ENCODE data around the gene ITPKB.
"Not testable (repeated sequence)": the region's sequence is repeated elsewhere in the genome, so short reads cannot be mapped to it uniquely, and the experiment has no call there.

Gene ITPKB

DNA sequence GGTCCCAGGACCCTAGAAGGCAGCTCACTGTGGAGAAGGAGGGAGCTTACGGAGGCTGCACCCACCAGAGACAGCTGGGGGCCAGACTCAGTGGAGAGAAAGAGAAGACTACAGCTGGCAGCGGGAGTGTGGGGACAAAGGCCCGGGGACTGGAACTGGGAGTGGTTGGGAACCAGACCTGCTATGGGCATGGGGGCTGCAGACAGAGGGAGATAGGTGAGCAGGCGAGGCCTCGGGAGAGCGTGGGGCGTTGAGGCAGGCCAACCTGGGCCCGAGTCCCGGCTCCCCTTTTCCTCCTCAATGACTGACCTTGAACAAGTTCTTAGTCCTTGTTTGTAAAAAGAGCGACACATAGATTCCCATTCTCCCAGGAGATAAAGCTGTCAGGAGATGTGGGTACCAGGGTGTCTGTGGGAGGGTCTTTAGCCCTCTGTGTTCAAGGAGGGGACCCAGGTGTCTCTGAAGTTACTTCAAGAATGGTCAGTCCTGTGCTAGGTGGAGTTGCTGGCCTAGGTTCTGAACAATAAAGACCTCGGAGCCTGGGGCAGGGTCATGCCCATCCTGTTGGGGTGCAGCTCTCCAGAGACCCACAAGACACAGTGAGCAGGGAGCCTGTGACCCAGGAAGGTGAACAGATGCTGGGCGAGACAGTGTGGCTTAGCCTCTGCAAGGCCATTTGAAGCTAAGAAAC, 87.9 kb downstream of the ITPKB start:
- no peak for DNase-seq (ENCODE audit: low read depth)

DNA sequence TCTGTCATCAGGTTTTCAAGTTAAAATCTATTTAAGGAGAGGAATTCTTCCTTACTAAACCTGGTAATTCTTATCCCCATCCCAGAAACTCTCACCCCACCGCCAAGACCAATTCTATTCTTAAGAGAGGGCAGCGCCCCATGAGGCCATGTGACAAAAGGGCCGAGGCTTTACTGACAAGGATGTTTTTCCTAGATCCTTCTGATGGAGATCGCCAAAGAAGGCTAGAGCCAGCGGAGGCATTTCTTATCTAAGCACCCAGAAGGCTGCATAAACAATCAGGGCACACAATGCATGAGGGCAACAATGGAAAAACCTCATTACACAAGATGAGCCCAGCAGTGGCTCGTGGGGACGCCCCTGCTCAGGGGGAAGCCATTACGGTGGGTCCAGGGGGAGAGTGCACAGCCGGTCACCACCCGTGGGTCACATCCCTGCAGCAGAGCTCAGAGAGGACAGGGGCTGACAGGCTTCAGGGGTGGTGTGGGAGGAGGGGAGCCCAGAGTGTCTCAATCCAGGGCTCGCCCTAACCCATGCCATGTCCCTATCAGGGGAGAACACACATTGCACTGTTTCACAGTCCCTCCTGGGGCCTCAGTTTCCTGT, 88.7 kb downstream of the ITPKB start:
- no peak for DNase-seq (ENCODE audit: low read depth)

DNA sequence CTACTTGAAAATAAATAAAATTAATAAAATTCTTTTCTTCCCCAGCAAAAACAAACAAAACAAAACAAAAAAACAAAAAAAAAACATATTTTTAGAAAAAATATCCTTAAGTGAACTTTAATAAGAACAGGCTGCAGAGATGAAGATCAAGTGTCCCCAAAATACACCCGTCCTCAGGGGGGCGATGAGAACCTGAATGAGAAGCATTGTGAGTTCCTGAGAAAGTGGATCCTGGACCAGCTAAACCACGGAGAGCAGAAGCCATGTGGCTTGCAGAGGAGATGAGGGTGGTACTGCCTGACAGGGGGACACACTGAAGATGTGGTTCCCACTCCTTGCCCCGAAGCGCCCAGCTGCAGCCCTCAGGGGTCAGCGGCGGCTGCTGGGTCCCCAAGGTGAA, 89.3 kb downstream of the ITPKB start:
- no peak for DNase-seq (ENCODE audit: low read depth)

DNA sequence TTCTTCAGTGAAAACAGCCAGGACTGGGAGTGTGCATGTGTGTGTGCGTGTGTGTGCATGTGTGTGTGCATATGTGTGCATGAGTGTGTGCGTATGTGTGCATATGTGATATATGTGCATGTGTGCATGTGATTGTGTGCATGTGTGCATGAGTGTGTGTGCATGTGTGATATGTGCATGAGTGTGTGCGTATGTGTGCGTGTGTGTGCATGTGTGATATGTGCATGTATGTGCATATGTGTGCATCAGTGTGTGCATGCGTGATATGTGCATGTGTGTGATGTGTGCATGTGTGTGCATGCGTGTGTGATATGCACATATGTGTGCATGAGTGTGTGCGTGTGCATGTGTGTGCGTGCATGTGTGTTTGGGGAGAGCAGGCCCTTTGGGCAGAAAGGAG, 89.8 kb downstream of the ITPKB start:
- DNase-seq (ENCODE audit: low read depth), result no peak

DNA sequence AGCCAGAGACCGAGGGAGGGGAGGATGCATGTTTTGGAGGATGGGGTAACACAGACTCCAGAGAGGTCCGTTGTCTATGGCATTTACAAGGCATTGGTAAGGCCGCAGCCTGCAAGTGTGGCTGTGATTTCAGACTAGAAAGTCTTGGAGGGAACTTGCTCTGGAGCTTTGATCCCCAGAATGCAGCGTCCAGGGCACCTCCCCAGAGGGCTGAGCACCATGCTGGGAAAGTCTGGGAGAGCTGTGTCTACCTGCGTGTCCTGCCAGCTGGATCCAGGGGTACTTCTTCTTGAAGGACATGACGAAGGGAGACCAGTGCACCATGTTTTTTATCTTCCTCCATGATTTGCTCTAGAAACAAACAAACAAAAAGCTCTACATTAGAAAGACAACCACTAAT, 90.7 kb downstream of the ITPKB start:
- no peak for DNase-seq (ENCODE audit: low read depth)

DNA sequence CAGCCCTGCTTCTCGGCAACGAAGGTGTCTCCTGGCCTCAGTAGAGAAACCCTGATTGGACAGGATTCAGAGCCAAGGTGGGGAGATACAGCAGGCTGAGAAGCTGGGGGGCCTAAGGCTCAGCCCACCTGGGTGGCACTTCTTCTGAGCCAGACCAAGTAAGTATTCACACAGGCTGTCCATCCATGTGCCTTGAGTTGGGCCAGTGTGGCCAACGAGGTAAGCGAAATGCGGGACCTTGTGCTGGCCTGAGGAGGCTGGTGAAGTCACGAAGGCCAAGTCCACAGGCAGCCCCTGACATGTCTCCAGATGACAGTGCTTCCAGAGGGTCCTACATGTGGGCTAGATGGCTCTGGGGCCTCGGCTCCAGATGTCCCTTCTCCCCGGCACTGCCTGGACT, 91.4 kb downstream of the ITPKB start:
- no peak for DNase-seq (ENCODE audit: low read depth)

DNA sequence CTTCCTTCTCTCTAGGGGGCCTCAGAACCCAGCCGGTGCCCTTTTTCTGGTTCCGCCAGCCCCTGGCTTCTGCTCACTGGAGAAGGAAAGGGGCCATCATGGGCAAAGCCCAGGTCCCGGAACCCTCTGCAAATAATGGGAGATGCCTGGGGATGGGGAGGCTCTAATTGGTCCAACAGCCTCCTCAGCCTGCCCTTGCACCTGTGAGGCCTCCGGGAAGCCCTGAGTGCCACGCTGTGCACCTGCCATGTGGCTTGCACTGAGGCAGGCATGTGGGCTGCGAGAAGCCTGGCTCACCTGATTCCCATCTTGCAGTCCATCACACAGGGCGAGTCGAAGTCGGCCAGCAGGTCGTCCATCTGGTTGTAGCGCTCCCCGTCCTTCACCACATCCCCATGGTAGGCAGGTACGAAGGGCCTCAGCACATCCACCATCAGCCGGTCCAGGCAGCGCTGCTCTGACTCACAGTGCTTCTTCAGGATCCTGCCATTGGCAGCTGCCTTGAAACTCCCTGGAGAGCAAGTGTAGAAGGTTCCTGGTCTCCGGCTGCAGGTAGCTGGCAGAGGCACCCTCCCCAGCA, 92.1 kb downstream of the ITPKB start:
- no peak for DNase-seq (ENCODE audit: low read depth)

DNA sequence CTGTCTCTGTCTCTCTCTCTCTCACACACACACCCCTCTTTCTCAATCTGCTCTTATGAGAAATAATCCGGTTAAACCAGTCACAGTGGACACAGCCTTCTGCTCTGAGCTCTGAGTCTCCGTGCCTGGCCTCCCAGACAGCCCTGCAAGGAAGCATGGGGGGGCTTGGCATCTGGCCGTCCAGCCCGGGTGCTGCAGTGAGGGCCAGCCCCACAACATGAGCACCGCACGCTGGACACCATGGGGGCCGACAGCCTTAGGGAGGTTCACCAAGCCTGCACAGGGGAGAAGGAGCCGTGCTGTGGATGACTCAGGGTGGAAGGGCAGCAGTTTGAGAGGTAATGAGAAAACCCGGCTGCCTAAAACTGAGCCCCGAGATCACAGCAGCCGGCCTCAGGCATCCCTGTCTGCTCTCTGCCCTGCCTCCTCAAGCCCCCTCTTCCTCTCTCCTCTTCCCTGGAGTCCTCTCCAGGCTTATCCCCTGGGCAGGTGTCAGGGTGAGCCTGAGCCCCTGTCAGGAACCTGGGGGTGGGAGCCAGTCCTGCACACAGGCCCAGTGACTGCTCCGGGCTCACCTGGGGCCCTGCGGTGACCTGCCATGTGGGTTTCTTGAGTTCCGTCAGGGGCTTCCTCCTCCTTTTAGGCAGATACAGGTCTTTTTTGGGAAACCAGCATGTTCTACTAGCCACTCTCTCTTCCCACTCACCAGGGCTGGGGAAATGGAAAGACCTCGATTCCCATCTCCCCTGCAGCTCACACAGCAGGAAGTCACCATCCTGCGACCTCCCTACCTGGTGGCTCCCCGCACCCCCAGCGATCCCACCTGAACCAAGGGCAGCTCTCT, 92.8 kb downstream of the ITPKB start:
- DNase-seq (ENCODE audit: low read depth), result no peak

DNA sequence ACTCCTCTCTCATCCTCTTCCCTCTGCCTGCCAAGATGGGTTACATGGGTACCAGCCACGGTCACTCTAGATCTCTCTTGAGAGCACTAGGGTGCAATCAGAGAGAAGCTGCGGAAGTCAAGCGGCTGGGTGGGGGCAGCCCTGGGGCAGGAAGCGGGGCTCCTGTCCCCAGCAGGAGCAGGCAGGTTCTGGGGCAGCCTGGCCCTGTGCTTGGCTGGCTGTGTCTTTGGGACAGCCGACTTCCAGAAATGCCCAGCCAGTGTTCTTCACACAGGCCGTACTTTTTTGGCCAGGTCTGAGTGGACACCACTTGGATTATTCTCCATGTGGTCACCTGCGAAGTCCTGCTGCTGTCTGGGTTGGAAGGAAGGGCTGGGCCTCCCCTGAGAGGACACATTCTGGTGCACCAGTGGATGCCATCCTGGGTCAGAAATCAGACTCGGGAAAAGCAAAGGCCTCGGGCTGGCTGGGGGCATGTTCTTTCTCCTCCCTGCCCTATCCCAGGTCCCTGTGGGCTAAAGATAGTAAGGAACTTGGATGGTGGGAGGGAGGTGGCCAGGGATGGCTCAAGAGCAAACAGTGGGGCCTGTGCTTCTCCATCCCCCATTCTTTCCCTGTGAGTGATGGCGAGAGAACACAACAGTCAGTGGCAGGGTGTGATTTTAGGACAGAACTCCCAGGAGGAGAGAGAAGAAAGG, 93.7 kb downstream of the ITPKB start:
- no peak for DNase-seq (ENCODE audit: low read depth)

DNA sequence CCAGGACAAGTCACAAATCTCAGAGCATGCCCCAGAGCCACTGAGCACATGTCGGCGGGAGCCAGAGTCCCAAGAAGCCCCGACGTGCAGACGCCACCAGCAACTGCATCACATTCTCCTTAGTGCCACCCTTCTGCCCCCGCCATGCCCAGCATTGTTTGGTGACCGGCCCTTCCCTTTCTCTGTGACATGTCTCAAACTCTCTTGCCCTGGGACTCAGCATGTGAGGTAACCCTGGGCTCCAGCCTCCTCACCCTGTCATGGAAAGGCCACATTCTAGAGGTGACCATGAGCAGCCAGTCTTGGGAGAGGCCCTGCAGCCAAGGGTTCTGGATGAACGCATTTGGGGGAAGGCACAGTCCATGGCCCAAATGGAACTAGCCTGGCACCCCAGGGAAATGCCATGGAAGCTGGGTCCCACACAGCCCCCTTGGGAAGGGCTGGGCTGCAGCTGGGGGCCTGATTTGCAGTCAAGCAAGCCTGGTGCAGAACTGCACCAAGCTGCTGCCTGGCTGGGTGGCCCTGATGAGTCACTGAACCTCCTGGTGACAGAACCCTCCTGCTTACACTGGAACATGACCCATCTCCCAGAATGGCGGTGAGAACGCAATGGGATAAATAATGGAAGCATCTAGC, 94.4 kb downstream of the ITPKB start:
- DNase-seq (ENCODE audit: low read depth), result no peak

DNA sequence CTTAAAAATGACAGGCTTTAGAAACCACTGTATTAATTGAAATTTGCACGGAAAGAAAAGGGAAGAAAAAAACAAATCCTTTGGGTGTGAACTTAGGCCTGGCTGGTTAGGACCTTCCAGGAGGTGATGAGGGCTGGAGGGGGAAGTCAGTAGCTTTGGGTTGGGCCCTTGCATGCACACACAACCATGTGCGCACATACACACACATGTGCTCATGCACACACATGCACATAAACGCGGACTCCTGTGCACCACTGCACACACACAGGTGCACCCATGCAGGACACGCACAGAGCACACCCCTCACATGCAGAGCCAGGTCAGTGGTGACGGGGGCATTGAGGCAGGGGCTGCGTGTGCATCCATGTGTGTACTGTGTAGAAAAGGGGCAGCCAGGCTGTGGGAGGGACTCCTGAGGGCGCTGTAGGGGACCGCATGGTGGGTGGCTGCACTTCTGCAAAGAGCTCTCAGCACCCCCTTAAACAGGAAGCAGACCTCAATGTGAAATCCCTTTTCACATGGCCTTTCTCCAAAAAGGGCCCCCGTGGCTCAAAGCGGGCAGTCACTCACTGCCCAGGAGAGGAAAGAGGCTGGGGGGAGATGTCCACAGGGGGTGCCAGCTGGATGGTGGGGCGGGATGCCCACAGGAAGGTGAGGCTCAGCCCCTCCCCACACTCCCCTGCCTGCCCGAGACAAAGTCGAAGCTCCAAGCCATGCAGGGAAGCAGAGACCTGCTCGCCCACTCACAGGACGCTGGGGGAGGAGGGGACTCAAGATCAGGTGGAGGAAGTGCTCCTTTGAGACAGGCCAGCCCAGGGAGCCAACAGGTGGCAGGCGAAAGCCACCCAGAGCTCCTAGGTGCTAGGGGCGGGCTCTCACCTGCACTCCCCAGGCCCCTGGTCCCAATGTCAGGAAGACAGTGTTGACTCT, 95.2 kb downstream of the ITPKB start:
- DNase-seq (ENCODE audit: low read depth), result no peak

DNA sequence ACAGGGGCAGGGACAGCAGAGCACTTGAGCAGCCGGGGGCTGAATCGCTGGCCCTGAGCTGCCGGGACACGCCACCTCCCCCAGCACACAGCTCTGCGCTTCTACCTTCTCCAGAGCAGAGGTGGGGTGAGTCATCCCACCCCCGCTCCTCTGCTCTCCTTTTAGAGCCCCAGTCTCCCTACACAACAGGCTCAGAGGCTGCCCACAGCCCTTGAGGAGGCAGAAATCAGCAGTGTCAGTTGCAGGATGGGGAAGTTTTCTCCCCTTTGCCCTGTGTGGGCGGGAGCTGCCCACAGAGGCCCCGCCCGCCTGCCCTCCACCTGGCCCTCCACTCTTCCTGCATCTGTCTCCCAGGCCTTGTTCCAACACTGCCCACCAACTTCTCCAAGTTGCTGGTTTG, 95.9 kb downstream of the ITPKB start:
- DNase-seq (ENCODE audit: low read depth), result no peak

DNA sequence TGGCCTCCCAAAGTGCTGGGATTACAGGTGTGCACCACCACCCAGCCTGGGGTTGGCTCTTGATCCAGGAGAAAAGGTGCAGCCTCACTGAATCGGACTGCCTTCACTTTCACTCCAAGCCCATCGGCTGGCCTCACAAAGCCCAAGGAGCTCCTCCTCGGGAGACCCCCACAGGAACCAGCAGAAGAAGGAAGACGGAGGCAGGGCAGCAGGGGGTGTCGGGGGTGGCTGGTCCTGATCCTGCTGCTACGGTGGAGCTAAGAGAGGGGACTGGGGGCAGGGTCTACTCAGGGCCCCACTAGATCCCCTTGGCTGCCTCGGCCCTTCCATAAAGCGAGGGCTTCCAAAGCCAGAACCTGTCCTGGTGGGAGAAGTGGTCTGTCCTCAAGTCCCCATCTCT, 96.7 kb downstream of the ITPKB start:
- DNase-seq (ENCODE audit: low read depth), result no peak

DNA sequence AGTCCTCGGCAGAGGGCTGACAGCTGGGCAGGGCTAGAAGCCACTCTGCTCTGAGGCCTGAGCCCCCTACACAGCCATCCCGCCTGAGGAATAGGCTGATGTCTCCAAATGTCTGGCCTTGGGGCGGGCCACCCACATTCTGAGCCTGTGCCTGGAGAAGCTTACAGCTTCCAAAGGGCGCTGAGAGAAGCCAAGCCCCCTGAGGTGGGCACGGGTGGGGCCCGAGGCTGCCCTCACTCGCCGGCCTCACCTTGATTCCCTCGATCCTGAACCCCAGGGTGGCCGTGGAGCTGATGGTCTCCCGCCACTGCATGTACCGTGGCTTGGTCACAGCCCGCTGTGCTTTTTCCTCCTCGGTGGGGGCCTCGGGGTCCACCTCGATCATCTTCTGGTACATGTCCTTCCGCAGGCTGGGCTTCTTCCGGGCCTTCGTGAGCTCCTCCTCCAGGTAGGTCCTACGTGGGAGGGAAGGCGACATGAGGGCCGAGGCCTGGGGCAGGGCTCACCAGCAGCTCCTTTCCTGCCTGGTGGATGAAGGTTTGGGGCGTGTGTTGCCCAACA, 97.3 kb downstream of the ITPKB start:
- DNase-seq (ENCODE audit: low read depth), result no peak

DNA sequence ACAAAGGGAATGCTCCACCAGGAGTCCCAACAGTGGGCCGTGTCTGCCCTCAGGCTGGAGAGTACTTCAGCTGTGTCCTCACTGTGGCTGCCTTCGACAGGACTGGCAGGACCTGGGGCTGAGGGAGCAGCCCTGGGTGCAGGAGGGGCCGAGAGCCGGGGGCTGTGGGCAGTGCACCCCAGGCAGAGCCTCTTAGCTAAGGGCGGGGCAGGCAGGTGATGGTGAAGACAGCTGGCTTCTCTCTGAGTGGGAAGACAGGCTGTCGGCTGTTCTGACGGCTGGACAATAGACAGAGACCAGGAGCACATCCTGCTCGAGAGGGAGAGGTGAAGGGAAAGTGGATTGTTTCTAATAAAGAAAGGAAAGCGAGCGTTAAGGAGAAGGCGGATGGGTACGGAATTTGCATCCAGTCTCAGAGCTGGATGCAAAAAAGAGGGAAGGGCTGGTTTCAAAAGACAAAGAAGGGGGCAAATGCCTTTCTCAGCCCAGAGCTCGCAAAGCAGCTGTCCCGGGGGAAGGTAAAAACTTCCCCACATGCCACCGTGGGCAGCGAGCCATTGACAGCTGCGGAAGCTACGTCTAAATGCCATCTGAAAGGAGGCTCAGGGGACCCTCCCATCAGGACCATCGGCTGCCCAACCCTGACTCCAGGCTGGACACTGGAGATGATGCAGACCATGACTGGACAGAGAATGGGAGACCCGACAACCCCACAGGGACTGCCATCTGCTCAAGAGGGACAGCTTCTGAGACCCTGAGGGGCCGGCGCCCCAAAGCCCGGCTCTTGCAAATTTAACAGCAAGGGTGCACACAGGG, 98.6 kb downstream of the ITPKB start:
- DNase-seq (ENCODE audit: low read depth), result no peak

DNA sequence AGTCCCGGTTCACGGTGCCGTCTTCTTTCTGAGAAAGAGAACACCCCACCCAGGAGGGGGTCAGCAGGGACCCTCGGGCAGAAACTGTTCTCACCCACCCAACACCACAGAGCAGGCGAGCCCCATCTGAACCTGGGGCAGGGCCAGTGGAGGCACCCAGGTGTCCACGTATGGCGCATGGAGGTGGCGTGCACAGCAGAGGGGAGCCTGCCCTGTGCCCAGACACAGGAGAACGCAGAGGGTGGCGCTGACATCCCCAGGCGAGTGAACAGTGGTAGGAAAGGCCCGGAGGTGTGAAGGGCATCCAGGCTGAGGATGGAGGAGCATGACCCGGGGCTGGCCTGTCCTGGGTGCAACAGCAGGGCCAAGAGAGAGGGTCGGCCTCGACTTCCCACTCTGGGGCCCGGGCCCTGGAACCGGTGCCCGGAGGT, 99.4 kb downstream of the ITPKB start:
- no peak for DNase-seq (ENCODE audit: low read depth)

DNA sequence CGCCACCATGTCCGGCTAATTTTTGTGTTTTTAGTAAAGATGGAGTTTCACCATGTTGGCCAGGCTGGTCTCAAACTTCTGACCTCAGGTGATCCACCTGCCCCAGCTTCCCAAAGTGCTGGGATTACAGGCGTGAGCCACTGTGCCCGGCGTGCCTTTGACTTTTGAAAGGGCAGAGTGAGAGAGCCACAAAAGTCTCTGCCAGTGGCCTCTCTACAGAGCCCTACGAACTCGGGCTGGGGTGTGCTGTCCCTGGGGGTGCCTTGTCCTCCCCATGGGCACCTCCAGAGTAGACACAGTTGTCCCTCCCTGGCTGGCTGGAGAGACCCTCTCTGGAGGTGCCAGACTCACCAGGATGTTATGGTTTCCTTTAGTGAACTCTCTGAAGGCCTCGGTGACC, 99.9 kb downstream of the ITPKB start:
- DNase-seq (ENCODE audit: low read depth), result not testable (repeated sequence)

DNA sequence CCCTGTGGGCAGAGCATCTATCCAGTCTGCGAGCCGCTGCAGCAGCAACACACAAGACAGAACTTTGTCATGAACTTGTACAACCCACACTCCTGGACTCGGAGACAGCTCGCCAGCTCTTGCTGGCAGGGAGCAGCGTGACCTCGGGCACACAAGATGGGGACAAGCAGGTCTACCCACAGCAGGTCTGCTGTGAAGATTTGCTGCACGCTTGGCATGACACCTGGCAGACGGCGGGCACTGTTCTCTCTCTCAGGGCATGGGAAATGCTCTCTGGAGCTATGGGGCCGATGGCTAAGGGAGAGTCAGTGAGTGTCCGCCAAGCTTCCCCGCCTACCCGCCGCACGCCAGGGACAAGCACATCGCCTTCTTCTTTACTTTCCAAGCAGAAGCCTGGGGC, 100.5 kb downstream of the ITPKB start:
- no peak for DNase-seq (ENCODE audit: low read depth)

DNA sequence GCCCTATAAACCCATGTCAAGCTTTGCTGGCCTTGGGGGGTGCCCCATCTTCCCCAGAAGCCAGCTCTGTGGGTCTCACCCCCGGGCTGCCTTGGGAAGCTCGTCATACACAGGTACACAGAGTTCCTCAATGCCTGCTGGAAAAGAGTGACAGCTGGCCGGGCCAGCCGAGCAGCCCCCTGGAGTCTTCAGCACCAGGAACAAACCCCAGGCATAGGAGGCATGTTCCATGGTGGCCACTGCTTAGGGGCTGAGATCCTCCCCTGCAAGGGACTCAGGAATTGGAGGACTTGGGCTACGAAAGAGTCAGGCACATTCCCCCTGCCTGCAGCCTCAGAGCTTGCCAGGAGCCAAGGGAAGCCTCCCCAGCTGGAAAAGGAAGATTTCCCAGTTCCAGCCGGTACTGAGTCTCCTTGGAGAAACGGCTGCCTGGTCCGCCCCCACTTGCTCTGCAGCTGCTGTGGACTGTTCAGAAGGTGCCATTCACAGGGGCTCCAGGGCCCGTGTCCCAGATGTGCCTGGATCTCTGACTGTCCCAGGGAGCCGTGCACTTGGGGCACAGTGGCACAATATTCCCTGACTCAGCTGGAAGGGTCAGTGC, 101.0 kb downstream of the ITPKB start:
- DNase-seq (ENCODE audit: low read depth), result no peak
